ENCODE results near the gene HOXB4.

Gene HOXB4

DNA sequence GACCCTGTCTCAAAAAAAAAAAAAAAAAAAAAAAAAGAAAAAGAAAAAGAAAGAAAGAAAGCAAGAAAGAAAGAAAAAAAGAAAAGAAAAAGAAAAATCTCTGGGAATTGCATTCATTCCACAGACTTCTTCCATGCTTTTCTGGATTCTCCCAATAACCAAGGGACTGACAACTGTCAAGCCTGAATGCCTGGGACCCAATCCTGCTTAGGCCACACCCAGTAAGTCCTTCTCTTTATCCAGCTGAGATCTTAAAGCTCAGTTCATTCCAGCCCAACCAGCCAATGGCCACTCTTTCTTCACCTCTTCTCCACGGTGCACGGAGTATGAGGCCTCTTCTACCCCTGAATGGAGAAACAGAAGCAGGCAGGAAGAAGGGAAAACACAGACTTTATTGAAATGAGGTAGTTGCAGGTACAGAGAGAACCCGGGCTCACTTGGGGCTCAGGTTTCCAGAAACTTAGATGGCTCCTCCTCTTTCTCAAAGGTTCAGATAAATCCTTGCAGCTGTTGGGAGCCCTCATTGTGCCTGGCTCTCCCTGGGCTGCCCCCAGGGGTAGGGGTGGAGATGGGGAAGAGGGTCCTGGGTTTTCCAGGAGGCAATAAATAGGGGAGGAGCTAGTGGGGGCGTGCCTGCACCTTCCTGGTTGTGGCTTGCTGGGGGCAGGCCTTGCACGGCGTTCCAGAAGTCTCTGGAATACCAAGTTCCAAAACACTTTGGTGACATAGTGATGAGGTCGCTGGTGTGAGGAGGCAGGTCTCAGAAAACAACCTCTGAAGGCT, 49.8 kb downstream of the HOXB4 start:
- DNase-seq, result no peak

GRCh38 chr17:48527547-48527932, 50.6 kb downstream of the HOXB4 start:
- no peak for DNase-seq

DNA sequence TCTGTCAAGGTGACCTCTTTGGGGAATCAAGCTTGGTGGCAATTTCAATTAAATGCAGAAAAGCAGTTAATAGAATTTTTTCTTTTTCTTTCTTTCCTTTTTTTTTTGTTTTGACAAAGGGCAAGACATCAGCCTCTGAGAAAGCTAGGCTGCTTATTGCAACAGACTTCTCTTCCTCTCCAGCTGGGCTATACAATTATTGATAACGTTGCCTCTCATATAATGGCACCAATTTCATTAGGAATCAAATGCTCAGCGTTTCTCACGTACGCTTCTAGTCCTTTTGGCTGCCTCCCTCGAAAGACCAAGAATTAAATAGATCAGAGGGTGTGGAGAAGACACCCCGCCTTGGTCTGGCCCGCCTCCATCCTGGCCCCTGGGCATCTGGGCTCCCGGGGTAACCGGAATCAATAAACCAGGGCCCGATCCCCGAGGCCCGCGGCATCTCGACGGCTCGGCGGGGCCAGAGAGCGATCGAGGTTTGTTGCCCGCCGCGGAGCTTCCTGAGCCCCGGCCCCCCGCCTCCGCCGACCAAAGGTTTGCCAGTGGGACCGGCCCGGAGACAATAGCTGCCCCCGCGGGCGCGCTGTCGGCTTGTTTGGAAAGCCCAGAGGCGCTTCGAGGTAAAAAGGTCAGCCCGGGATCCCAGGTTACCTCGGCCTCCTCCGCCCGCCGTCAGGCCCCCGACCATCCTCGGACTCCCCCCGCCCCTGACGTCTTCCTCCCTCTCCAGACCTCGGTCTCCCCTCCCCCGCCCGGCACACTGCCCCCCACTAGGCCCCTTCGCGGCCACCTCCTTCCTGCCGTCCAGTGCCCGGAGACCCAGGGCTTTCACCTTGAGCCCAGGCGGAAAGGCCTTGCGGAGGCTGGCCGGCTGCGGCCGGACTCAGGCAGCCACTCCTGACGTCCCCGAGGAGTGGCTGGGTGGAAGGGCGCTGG, 51.3 kb downstream of the HOXB4 start:
- DNase-seq, result no peak
